Measurements from ENCODE around the gene GSTO1.

GSTO1 gene

GRCh38 chr10:104299031-104299904 lies 44.6 kb downstream of the GSTO1 start:
- H3K4me3 ChIP-seq (replicated peaks; ENCODE audit: low read depth, low read length) = no peak overlapping the region
- no peaks in the 10 kb centered on the region for H3K36me3 ChIP-seq (ENCODE audit: control insufficient read depth, insufficient read depth, low read length)
- no peaks in the 10 kb centered on the region; the same call in none of the 2 replicates for H3K27me3 ChIP-seq (replicated peaks; ENCODE audit: control insufficient read depth, insufficient read depth, low read length)
- no peak for TF ChIP-seq CTCF (IDR thresholded peaks at IDR 0.05; ENCODE audit: insufficient read depth, low read length, poor library complexity, severe bottlenecking)
- no peak for DNase-seq (ENCODE audit: extremely low read depth, insufficient read length)

DNA sequence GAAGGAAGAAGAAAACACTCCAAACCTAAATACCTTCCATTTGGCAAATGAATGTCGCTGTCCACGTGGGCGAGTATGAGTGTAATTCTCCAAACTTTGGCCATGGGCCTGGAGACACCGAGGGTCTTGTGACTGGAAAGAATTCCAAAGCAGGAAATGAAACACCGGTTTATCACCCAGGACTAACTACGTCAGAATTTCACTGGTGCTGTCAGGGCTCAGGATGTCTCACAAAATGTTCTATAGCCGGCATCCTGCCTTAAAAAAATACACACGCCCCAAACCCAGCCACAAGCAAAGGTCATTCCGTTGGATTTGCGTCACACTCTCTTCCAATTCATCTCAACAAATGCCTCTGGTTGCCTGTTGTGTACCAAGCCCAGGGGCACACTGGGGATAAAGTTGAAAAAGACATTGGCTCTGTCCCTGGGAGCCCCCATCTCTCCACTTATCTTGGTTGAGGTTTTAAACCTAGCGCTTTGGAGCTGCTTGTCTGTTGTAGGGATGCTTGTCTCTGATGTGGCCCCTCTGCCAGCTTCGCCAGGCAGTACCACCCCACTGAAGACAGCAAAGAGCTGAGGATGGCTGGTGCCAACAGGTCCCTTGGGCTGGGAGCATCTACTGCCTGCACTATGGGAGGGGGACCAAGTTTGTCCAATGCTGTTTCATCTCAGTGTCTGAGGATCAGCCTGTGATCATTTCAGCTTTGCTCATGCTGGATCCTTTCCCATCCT lies 45.5 kb downstream of the GSTO1 start:
- Histone ChIP-seq H3K4me3 (replicated peaks; ENCODE audit: low read depth, low read length) (no peak overlapping the region), H3K27me3 (replicated peaks; ENCODE audit: control insufficient read depth, insufficient read depth, low read length) (no peaks in the 10 kb centered on the region; the same call in none of the 2 replicates), H3K36me3 (ENCODE audit: control insufficient read depth, insufficient read depth, low read length) (no peaks in the 10 kb centered on the region)
- no peak for TF ChIP-seq CTCF (IDR thresholded peaks at IDR 0.05; ENCODE audit: insufficient read depth, low read length, poor library complexity, severe bottlenecking)
- DNase-seq (ENCODE audit: extremely low read depth, insufficient read length) = no peak

DNA sequence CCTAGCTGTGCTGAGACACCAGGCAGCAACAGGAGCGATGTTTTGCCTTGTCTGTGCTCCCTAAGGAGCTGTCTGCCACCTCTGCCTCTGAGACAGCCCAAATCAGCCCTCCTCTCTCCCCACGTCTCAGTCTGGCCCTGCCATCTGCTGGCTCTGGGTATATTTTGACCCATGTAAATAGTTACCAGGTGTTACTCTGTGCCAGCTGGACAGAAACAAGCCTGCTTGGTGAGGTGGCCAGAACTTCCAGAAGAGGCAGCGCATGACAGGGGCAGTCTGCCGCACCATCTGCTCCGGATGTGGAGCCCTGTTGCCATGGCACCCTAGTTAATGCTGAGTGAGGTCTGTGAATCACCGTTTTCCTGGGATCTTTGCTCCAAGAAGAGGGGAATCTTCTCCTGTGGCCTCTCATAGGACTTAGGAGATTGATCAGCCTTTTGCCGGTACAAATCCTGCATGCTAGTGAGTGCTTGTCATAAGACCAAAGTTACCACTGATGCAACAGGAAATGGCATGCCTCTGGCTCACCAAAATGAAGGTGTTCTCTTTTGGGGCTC lies 46.1 kb downstream of the GSTO1 start:
- Histone ChIP-seq H3K36me3 (ENCODE audit: control insufficient read depth, insufficient read depth, low read length) (no peaks in the 10 kb centered on the region), H3K27me3 (replicated peaks; ENCODE audit: control insufficient read depth, insufficient read depth, low read length) (no peaks in the 10 kb centered on the region; the same call in none of the 2 replicates), H3K4me3 (replicated peaks; ENCODE audit: low read depth, low read length) (no peak overlapping the region)
- no peak for DNase-seq (ENCODE audit: extremely low read depth, insufficient read length)
- no peak for TF ChIP-seq CTCF (IDR thresholded peaks at IDR 0.05; ENCODE audit: insufficient read depth, low read length, poor library complexity, severe bottlenecking)

DNA sequence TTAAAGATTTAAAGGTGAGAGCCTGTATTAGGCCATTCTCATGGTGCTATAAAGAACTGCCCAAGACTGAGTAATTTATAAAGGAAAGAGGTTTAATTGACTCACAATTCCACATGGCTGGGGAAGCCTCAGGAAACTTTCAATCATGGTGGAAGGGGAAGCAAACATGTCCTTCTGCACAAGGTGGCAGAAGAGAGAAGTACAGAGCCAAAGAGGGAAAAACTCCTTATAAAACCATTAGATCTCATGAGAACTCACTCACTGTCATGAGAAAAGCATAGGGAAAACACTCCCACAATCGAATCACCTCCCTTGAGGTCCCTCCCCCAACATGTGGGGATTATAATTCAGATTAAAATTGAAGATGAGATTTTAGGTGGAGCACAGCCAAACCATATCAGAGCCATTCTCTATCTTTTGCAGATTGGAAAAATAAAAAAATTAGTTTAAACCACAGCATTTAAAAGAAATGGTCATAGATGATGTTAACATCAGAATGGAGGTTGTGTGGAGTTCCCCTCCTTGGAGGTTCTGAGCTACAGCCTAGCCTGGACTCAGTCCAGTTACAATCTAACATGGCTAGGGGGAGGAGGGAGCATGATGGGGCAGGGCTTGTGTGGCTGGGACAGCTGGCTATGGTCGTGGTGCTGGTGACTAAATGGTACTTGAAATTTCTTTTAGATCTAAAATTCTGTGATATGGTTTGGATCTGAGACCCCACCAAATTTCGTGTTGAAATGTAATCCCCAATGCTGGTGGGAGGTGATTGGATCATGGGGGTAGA lies 47.4 kb downstream of the GSTO1 start:
- Histone ChIP-seq H3K4me3 (replicated peaks; ENCODE audit: low read depth, low read length) (no peak overlapping the region), H3K27me3 (replicated peaks; ENCODE audit: control insufficient read depth, insufficient read depth, low read length) (no peaks in the 10 kb centered on the region; the same call in none of the 2 replicates), H3K36me3 (ENCODE audit: control insufficient read depth, insufficient read depth, low read length) (no peaks in the 10 kb centered on the region)
- no peak for DNase-seq (ENCODE audit: extremely low read depth, insufficient read length)
- no peak for TF ChIP-seq CTCF (IDR thresholded peaks at IDR 0.05; ENCODE audit: insufficient read depth, low read length, poor library complexity, severe bottlenecking)

DNA sequence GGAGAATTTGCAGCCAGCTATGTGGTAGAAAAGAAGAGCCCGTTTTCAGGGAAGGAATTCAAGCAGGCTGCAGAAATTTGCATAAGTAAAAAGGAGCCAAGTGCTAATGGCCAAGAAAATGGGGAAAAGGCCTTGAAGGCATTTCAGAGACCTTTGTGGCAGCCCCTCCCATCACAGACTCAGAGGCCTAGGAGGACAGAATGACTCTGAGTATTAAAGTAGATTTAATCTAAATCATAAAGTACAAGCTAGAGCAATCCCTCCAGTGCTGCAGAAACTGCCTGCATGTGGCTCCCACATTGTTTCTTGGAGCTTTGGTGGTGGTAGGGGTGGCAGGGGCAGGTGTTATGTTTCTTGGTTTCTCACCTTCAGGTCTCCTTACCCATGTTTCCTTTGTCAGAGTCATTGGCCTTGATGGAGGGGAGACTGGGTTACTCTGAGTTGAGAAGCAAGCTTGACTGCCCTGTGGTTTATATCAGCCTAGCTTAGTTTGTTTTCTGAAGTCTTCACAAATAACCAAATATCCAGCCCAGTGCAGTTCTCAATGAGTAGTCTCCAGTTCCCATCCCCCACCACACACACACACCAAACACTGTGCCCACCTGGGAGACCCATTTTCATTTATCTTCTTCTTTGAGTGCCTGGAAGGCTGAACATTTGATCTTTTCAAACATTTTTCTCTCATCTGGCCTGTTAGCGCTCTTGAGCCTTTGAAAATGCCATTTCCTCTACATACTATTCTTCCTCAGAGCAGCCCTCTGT lies 49.1 kb downstream of the GSTO1 start:
- DNase-seq (ENCODE audit: extremely low read depth, insufficient read length) = no peak
- Histone ChIP-seq H3K27me3 (replicated peaks; ENCODE audit: control insufficient read depth, insufficient read depth, low read length) (no peaks in the 10 kb centered on the region; the same call in none of the 2 replicates), H3K36me3 (ENCODE audit: control insufficient read depth, insufficient read depth, low read length) (no peaks in the 10 kb centered on the region), H3K4me3 (replicated peaks; ENCODE audit: low read depth, low read length) (no peak overlapping the region)
- TF ChIP-seq CTCF (IDR thresholded peaks at IDR 0.05; ENCODE audit: insufficient read depth, low read length, poor library complexity, severe bottlenecking) = no peak
